ENCODE measurements around the gene CEP112.

The CEP112 gene

GRCh38 chr17:66021757-66022156 lies 170.2 kb downstream of the CEP112 start:
- TF ChIP-seq, protein P1, sequence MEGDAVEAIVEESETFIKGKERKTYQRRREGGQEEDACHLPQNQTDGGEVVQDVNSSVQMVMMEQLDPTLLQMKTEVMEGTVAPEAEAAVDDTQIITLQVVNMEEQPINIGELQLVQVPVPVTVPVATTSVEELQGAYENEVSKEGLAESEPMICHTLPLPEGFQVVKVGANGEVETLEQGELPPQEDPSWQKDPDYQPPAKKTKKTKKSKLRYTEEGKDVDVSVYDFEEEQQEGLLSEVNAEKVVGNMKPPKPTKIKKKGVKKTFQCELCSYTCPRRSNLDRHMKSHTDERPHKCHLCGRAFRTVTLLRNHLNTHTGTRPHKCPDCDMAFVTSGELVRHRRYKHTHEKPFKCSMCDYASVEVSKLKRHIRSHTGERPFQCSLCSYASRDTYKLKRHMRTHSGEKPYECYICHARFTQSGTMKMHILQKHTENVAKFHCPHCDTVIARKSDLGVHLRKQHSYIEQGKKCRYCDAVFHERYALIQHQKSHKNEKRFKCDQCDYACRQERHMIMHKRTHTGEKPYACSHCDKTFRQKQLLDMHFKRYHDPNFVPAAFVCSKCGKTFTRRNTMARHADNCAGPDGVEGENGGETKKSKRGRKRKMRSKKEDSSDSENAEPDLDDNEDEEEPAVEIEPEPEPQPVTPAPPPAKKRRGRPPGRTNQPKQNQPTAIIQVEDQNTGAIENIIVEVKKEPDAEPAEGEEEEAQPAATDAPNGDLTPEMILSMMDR (conservative IDR thresholded peaks at IDR 0.05; ENCODE audit: low read depth, low read length) = no peak
- H3K4me3 ChIP-seq (ENCODE audit: low read length) = no peak overlapping the region
- no peak for DNase-seq (ENCODE audit: low read depth)

GRCh38 chr17:66018786-66019185 lies 173.1 kb downstream of the CEP112 start:
- TF ChIP-seq, protein P1 (conservative IDR thresholded peaks at IDR 0.05; ENCODE audit: low read depth, low read length) = no peak
- H3K4me3 ChIP-seq (ENCODE audit: low read length) = no peak overlapping the region
- no peak for DNase-seq (ENCODE audit: low read depth)

GRCh38 chr17:66016231-66016630 lies 175.7 kb downstream of the CEP112 start:
- no peak for DNase-seq (ENCODE audit: low read depth)
- TF ChIP-seq, protein P1 (conservative IDR thresholded peaks at IDR 0.05; ENCODE audit: low read depth, low read length) = no peak
- H3K4me3 ChIP-seq (ENCODE audit: low read length) = no peak overlapping the region

DNA sequence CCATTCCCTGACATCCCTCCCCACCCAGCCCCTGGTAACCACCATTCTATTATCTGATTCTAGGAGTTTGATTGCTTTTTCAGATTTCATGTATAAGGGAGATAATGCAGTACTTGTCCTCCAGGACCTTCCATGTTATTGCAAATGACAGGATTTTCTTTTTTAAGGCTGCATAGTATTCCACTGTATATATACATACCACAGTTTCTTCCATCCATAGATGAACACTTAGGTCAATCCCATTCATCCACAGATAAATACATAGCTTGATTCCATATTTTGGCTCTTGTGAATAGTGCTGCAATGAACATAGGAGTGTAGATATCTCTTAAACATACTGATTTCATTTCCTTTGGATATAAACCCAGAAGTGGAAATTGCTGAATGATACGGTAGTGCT lies 183.3 kb downstream of the CEP112 start:
- H3K4me3 ChIP-seq (ENCODE audit: low read length) = no peak overlapping the region
- DNase-seq (ENCODE audit: low read depth) = no peak
- TF ChIP-seq, protein P1 (conservative IDR thresholded peaks at IDR 0.05; ENCODE audit: low read depth, low read length) = no peak

GRCh38 chr17:66006654-66007053 lies 185.3 kb downstream of the CEP112 start:
- DNase-seq (ENCODE audit: low read depth) = no peak
- TF ChIP-seq, protein P1 (conservative IDR thresholded peaks at IDR 0.05; ENCODE audit: low read depth, low read length) = no peak
- no peak overlapping the region for H3K4me3 ChIP-seq (ENCODE audit: low read length)

DNA sequence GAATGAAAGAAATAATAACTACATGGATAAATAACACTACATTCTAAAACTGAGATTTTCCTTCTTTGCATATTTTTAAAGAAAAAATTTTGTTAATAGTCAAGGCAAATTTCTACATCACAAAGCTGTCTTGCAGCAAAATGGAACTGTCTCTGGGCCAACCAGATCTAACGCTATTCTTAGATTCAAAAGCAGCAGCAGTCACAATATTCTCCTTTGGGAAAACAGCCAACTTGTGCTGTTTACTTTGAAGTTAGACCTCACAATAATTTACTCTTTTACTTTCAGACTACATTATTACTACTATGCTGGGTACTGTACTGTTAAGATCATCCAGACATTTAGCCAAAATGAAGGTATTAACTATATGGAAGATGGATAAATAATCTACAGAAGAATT lies 189.1 kb downstream of the CEP112 start:
- DNase-seq (ENCODE audit: low read depth) = no peak
- TF ChIP-seq, protein P1 (conservative IDR thresholded peaks at IDR 0.05; ENCODE audit: low read depth, low read length) = no peak
- H3K4me3 ChIP-seq (ENCODE audit: low read length) = no peak overlapping the region

- H3K4me3 ChIP-seq (ENCODE audit: low read length) = no peak overlapping the region
- no peak for DNase-seq (ENCODE audit: low read depth)
- TF ChIP-seq, protein P1 (conservative IDR thresholded peaks at IDR 0.05; ENCODE audit: low read depth, low read length) = no peak
Observed at GRCh38 chr17:66002063-66002585, 189.8 kb downstream of the CEP112 start.

Data from retinal pigment epithelial cell (primary cell).